ENCODE results near the gene NOXO1. TPM values are rescaled to one million over a fixed set of nuclear protein-coding genes. Genes with fewer than 3 reads are reported as not detected.

Gene NOXO1
- total and polyA plus RNA-seq, 9 of the 15 experiments (the other 6 are each of a cell fraction or from before 2014, with no cell fraction given): not detected

DNA sequence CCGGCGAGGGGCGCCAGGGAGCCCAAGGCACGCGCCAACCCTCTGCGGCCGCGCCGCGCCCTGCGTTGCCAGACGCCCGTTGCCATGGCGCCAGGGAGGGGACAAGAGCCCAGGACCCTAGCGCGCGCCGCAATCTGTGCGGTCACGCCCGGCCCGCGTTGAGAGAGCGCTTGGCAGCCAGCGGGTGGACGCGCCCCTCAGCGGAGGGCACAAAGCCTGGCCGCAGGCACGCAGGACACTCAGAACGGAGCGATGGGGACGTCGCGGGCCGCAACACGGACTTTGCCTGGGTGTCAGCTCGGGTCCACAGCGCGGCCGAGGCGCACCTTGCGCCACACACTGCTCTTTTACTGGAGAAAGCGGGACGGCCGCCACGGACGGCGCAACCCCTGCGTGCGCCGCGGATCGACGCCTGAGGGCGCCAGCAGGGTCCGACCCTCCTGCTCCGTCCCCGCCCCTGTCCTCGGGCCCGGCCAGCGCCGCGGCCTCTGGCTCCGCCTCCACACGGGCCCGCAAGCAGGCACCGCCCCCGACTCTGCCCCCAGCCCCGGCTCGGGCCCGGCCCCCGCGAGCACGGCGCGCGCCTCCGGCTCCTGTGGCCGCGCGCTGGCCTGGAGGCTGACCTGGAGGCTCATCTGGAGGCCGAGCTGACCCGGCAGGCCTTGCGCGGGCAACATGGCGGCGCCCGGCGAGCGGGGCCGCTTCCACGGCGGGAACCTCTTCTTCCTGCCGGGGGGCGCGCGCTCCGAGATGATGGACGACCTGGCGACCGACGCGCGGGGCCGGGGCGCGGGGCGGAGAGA lies 2.5 kb upstream of the NOXO1 start, which contains the start of gene GFER (continued):
- TF ChIP-seq XRCC4 (IDR thresholded peaks at IDR 0.05; ENCODE audit: extremely low read depth, insufficient read depth, insufficient read length) (no peak), GATA2 (CRISPR knock-in tag; IDR thresholded peaks at IDR 0.05) (no peak), MYNN (IDR thresholded peaks at IDR 0.05) (peak; percentile 97; the same call in 1 of the 2 replicates), MYNN (CRISPR knock-in tag; IDR thresholded peaks at IDR 0.05) (peak; percentile 91), ZNF23 (CRISPR knock-in tag; IDR thresholded peaks at IDR 0.05) (no peak), ZBTB1 (CRISPR knock-in tag; IDR thresholded peaks at IDR 0.05; ENCODE audit: borderline replicate concordance, low read depth) (no peak; the same call in none of the 2 replicates), MTA1 (IDR thresholded peaks at IDR 0.05; ENCODE audit: borderline replicate concordance) (no peak), ZNF444 (CRISPR knock-in tag; IDR thresholded peaks at IDR 0.05) (no peak), GABPB1 (CRISPR knock-in tag; IDR thresholded peaks at IDR 0.05) (peak; percentile 81), ZNF717 (CRISPR knock-in tag; IDR thresholded peaks at IDR 0.05) (no peak), FOXK2 (conservative IDR thresholded peaks at IDR 0.05 in 1 of 2, IDR thresholded peaks at IDR 0.05 in 1 of 2; ENCODE audit: low read depth in 2 of 2) (no peak), JUN (IDR thresholded peaks at IDR 0.05; ENCODE audit: borderline replicate concordance, low read depth, low read length) (0 out of 2 replicates have a peak, but pooled peaks have one; percentile 26), JUN (CRISPR knock-in tag; IDR thresholded peaks at IDR 0.05; ENCODE audit: borderline replicate concordance) (no peak), HNRNPK (IDR thresholded peaks at IDR 0.05; ENCODE audit: low read depth, low read length, poor library complexity, severe bottlenecking) (no peak), NUFIP1 (IDR thresholded peaks at IDR 0.05; ENCODE audit: partially characterized antibody) (no peak), TEAD4 (IDR thresholded peaks at IDR 0.05; ENCODE audit: low read length) (0 out of 2 replicates have a peak, but pooled peaks have one; percentile 25), TEAD4 (CRISPR knock-in tag; IDR thresholded peaks at IDR 0.05; ENCODE audit: borderline replicate concordance) (no peak), NFIC (IDR thresholded peaks at IDR 0.05) (no peak), ZFP36 (IDR thresholded peaks at IDR 0.05; ENCODE audit: low read depth, low read length, partially characterized antibody) (no peak)
- TF ChIP-seq, protein P1, sequence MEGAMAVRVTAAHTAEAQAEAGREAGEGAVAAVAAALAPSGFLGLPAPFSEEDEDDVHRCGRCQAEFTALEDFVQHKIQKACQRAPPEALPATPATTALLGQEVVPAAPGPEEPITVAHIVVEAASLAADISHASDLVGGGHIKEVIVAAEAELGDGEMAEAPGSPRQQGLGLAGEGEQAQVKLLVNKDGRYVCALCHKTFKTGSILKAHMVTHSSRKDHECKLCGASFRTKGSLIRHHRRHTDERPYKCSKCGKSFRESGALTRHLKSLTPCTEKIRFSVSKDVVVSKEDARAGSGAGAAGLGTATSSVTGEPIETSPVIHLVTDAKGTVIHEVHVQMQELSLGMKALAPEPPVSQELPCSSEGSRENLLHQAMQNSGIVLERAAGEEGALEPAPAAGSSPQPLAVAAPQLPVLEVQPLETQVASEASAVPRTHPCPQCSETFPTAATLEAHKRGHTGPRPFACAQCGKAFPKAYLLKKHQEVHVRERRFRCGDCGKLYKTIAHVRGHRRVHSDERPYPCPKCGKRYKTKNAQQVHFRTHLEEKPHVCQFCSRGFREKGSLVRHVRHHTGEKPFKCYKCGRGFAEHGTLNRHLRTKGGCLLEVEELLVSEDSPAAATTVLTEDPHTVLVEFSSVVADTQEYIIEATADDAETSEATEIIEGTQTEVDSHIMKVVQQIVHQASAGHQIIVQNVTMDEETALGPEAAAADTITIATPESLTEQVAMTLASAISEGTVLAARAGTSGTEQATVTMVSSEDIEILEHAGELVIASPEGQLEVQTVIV (CRISPR knock-in tag; IDR thresholded peaks at IDR 0.05; ENCODE audit: borderline replicate concordance): no peak
- TF ChIP-seq, protein P2, sequence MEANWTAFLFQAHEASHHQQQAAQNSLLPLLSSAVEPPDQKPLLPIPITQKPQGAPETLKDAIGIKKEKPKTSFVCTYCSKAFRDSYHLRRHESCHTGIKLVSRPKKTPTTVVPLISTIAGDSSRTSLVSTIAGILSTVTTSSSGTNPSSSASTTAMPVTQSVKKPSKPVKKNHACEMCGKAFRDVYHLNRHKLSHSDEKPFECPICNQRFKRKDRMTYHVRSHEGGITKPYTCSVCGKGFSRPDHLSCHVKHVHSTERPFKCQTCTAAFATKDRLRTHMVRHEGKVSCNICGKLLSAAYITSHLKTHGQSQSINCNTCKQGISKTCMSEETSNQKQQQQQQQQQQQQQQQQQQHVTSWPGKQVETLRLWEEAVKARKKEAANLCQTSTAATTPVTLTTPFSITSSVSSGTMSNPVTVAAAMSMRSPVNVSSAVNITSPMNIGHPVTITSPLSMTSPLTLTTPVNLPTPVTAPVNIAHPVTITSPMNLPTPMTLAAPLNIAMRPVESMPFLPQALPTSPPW (CRISPR knock-in tag; IDR thresholded peaks at IDR 0.05): peak; percentile 90
- TF ChIP-seq, protein P3, sequence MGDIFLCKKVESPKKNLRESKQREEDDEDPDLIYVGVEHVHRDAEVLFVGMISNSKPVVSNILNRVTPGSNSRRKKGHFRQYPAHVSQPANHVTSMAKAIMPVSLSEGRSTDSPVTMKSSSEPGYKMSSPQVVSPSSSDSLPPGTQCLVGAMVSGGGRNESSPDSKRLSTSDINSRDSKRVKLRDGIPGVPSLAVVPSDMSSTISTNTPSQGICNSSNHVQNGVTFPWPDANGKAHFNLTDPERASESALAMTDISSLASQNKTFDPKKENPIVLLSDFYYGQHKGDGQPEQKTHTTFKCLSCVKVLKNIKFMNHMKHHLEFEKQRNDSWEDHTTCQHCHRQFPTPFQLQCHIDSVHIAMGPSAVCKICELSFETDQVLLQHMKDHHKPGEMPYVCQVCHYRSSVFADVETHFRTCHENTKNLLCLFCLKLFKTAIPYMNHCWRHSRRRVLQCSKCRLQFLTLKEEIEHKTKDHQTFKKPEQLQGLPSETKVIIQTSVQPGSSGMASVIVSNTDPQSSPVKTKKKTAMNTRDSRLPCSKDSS (IDR thresholded peaks at IDR 0.05; ENCODE audit: low read depth, partially characterized antibody): no peak

All from K562 (cell line).